Activated naive CD8-positive, alpha-beta T cell treated with anti-CD3 and anti-CD28 coated beads, Interleukin-2, amount 50 U/mL, for 16 hours (primary cell): ENCODE results near the gene ILRUN.
"Not testable (repeated sequence)": the region's sequence is repeated elsewhere in the genome, so short reads cannot be mapped to it uniquely, and the experiment has no call there.

Experiments used
- DNase-seq: peaks from one replicate; pipeline ENCODE4 v3.0.0-alpha.2; 2020; ENCODE audit warnings: low read depth, low spot score

The ILRUN gene

DNA sequence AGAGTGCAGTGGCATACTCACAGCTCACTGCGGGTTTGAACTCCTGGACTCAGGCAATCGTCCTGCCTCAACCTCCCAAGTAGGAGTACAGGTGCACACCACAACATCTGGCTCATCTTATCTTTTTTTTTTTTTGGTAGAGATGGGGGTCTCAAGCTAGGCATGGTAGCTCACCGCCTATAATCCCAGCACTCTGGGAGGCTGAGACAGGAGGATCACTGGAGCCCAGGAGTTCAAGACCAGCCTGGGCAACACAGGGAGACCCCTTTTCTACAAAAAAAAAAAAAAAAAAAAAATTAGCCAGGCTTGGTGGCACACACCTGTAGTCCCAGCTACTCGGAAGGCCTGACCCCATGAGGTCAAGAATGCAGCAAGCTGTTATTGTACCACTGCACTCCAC is 31.5 kb downstream of the ILRUN start:
- no peak for DNase-seq

GRCh38 chr6:34664256-34664971 is 32.2 kb downstream of the ILRUN start:
- DNase-seq = no peak

DNA sequence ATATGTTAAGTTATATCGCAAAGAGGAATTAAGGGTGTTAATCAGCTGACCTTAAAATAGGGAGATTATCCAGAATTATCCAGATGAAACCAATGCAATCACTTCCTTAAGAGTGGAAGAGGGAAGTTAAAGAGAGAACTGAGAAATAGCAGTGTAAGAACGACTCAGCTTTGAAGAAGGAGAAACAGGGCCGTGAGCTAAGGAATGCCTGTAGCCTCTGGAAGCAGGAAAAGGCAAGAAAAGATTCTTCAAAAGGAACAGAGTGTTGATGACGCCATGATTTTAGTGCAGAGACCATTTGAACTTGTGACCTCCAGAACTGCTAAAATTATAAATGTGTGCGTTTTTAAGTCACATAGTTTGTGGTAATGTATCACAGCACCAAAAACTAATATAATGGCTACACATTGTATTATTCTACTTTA is 32.7 kb downstream of the ILRUN start:
- DNase-seq = no peak

DNA sequence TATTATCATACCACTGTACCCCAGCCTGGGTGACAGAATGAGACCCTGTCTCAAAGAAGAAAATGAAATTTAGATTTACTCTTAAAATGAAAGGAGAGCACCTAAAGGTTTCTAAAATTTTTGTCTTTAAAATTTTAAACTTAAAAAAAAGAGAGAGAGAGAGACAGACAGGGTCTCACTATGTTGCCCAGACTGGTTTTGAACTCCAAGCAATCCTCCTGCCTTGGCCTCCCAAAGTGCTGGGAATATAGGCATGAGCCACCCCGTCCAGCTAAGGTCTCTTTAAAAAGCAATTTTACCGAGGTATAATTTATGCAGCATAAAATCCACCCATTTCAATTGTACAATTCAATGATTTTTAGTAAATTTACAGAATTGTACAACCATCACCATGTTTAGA is 33.2 kb downstream of the ILRUN start:
- DNase-seq = no peak

- DNase-seq = no peak
Observed at GRCh38 chr6:34661357-34661756, 35.2 kb downstream of the ILRUN start.

- DNase-seq = no peak
Observed at GRCh38 chr6:34658605-34659265, 37.8 kb downstream of the ILRUN start.

GRCh38 chr6:34657979-34658480 is 38.5 kb downstream of the ILRUN start:
- not testable (repeated sequence) for DNase-seq

DNA sequence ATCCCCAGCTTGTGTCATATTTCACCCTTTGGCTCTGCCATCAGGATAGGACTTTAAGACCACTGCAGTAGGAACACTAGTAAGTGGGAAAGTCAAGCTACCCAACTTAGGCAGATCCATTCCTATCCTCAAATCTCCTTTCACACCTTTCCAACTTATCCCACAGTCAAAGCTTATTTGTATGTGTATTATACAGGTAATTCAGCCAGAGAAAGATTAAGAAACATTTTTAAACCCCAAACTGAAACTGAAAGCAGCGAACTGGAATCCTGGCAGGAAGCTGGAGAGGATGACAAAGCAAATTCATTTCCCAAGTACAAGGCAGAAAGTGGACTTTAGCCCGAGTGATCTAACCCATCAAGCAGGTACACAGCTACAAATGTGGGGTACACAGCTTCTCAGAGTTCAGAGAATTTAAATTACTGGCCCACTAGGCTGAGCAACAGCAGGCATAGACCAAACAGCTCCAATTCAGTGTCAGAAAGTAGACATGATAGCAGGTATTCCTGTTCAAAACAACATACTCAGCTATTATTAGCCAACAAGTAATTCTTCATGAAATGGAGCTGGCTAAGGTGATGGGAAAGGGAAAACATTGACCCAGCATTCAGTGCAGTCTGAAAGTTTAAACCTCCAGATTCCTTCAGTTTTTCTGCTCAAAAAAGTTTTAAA is 39.1 kb downstream of the ILRUN start:
- no peak for DNase-seq

GRCh38 chr6:34657037-34657306 is 39.6 kb downstream of the ILRUN start:
- DNase-seq = no peak

GRCh38 chr6:34656378-34657036 is 40.1 kb downstream of the ILRUN start:
- DNase-seq = no peak

DNA sequence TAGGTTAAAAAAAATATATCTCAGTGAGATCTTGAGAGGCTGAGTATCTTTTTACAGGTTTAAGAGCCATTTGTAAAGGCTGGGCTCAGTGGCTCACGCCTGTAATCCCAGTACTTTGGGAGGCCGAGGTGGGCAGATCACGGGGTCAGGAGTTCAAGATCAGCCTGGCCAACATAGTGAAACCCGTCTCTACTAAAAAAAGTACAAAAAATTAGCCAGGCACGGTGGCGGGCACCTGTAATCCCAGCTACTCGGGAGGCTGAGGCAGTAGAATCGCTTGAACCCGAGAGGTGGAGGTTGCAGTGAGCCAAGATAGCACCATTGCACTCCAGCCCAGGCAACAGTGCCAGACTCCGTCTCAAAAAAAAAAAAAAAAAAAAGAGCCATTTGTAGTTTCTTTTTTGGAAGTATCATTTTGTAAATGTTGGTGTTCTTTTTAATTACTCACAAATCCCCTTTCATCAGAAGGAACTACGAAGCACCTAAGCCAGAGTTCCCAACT is 40.6 kb downstream of the ILRUN start:
- DNase-seq = not testable (repeated sequence)

- DNase-seq = no peak
Observed at GRCh38 chr6:34654061-34654710, 42.4 kb downstream of the ILRUN start.

- DNase-seq = no peak
Observed at GRCh38 chr6:34652263-34652662, 44.3 kb downstream of the ILRUN start.

GRCh38 chr6:34650823-34651222 is 45.7 kb downstream of the ILRUN start:
- DNase-seq = no peak

DNA sequence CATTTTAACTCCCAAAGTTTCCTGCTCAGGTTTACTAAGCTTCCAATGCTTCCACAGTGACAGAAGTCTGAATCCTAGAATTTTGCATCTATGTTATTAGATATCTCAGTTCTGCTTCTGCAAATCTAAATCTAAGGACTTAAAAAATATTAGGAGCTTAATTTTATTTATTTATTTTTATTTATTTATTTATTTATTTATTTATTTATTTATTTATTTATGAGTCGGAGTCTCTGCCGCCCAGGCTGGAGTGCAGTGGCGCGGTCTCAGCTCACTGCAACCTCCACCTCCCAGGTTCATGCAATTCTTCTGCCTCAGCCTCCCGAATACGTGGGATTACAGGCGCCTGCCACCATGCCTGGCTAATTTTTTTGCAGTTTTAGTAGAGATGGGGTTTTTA is 46.3 kb downstream of the ILRUN start:
- DNase-seq = not testable (repeated sequence)

GRCh38 chr6:34648806-34649205 is 47.8 kb downstream of the ILRUN start:
- DNase-seq = no peak
